Natural killer cell treated with Interleukin-12 subunit alpha and Interleukin-12 subunit beta and Interleukin-15 and Interleukin-18, amount 100 ng/mL, for 72 hours (primary cell): ENCODE results near the gene PCDHA10. TPM values are rescaled to one million over a fixed set of nuclear protein-coding genes. Genes with fewer than 3 reads are reported as not detected.
"Not testable (repeated sequence)": the region's sequence is repeated elsewhere in the genome, so short reads cannot be mapped to it uniquely, and the experiment has no call there.

Source experiments
- ATAC-seq, 2 donors: fragments of 150-1000 bp; cut with Tn5 transposase in 1 of 2; sonication (Bioruptor Pico), chemical (Tn5 transposase) in 1 of 2; 2 replicates each; pipeline ENCODE4 v1.10.0; 2021
- DNase-seq: peaks from one replicate; pipeline ENCODE4 v3.0.0; 2022; ENCODE audit warnings: low spot score
- H3K27ac Mint-ChIP-seq, 2 donors: 1 replicate in 1 of 2; 2 replicates in 1 of 2; pipeline ENCODE4 v1.8.0; 2022; ENCODE audit warnings: mixed read lengths in 2 of 2, mild to moderate bottlenecking in 1 of 2, moderate library complexity in 1 of 2
- H3K27me3 Mint-ChIP-seq, 2 donors: 1 replicate in 1 of 2; 2 replicates in 1 of 2; pipeline ENCODE4 v1.8.0; 2022; ENCODE audit warnings: mixed read lengths in 2 of 2
- H3K36me3 Mint-ChIP-seq: one replicate; pipeline ENCODE4 v1.8.0; 2022; ENCODE audit warnings: mixed read lengths
- H3K4me1 Mint-ChIP-seq, 2 donors: 1 replicate in 1 of 2; 2 replicates in 1 of 2; pipeline ENCODE4 v1.8.0; 2022; ENCODE audit warnings: low read depth in 2 of 2, mixed read lengths in 2 of 2, mild to moderate bottlenecking in 1 of 2
- H3K4me3 Mint-ChIP-seq: one replicate; pipeline ENCODE4 v1.8.0; 2022; ENCODE audit warnings: mixed read lengths
- H3K9me3 Mint-ChIP-seq: 2 replicates; pipeline ENCODE4 v1.8.0; 2022; ENCODE audit warnings: mixed read lengths
- total RNA-seq, 2 donors: library from RNA; stranded (reverse); gene quantifications; one replicate each; pipeline ENCODE4 v1.2.3, GENCODE V29; 2022

The PCDHA10 gene, protein sequence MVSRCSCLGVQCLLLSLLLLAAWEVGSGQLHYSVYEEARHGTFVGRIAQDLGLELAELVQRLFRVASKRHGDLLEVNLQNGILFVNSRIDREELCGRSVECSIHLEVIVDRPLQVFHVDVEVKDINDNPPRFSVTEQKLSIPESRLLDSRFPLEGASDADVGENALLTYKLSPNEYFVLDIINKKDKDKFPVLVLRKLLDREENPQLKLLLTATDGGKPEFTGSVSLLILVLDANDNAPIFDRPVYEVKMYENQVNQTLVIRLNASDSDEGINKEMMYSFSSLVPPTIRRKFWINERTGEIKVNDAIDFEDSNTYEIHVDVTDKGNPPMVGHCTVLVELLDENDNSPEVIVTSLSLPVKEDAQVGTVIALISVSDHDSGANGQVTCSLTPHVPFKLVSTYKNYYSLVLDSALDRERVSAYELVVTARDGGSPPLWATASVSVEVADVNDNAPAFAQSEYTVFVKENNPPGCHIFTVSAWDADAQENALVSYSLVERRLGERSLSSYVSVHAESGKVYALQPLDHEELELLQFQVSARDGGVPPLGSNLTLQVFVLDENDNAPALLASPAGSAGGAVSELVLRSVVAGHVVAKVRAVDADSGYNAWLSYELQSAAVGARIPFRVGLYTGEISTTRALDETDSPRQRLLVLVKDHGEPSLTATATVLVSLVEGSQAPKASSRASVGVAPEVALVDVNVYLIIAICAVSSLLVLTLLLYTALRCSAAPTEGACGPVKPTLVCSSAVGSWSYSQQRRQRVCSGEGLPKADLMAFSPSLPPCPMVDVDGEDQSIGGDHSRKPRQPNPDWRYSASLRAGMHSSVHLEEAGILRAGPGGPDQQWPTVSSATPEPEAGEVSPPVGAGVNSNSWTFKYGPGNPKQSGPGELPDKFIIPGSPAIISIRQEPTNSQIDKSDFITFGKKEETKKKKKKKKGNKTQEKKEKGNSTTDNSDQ
- total RNA-seq: not detected

DNA sequence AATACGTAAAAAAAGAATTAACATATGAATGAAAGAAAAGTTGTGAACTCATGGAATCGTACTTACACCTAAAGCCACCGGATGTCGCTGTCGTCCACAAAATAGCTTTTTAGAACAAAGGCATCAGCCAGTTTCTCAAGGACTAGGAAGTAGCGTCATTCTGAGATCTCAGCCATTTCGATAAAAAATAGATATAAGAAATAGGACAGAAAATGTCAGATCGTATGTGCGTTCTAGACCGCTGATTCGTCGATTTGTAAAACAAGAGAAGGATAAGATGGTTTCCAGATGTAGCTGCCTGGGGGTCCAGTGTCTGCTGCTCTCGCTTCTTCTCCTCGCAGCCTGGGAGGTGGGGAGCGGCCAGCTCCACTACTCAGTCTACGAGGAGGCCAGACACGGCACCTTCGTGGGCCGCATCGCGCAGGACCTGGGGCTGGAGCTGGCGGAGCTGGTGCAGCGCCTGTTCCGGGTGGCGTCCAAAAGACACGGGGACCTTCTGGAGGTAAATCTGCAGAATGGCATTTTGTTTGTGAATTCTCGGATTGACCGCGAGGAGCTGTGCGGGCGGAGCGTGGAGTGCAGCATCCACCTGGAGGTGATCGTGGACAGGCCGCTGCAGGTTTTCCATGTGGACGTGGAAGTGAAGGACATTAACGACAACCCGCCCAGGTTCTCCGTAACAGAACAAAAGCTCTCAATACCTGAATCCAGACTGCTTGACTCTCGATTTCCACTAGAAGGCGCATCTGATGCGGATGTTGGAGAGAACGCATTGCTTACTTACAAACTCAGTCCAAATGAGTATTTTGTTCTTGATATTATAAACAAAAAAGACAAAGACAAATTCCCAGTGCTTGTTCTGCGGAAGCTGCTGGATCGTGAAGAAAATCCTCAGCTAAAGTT is at the start of gene PCDHA10:
TSS of gene PCDHA10 (plus strand) at position 126 of the 903 bp plus-strand sequence. CDS start at position 278, 152 bp downstream.
- Mint-ChIP-seq H3K27me3 (no peaks in the 10 kb centered on the region), H3K4me1 (no peaks in the 10 kb centered on the region), H3K9me3 (peaks cover 2% of the 10 kb centered on the region), H3K36me3 (peaks cover 15% of the 10 kb centered on the region), H3K4me3 (no peak within 1 kb of the TSS), H3K27ac (no peak within 1 kb of the TSS)
- DNase-seq: no peak
- no peak for ATAC-seq

DNA sequence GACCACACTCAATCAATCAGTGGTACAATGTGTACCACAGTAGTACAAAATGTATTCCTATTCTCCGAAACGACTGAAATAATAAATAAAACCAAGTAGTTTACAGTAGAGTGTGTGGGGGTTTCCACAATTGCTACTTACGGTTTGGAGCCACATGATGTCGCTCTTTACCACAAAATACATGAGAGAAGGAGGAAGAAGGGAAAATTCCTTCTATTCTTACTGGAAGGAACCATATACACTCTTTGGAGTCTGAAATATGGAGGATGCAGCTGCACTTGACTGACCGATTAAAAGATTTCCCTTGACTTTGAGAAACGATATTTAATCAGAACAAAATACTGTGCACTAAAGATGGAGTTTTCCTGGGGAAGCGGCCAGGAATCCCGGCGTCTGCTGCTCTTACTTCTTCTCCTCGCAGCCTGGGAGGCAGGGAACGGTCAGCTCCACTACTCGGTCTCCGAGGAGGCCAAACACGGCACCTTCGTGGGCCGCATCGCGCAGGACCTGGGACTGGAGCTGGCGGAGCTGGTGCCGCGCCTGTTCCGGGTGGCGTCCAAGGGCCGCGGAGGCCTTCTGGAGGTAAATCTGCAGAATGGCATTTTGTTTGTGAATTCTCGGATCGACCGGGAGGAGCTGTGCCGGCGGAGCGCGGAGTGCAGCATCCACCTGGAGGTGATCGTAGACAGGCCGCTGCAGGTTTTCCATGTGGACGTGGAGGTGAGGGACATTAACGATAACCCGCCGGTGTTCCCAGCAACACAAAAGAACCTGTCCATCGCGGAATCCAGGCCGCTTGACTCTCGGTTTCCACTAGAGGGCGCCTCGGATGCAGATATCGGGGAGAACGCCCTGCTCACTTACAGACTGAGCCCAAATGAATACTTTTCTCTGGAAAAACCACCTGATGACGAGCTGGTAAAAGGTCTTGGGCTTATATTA is 48.6 kb upstream of the PCDHA10 start, which contains the start of gene PCDHA4:
TSS of gene PCDHA4 (plus strand) at position 235 of the 942 bp plus-strand sequence.
- H3K27ac Mint-ChIP-seq: no peak within 1 kb of the TSS
- H3K27me3 Mint-ChIP-seq: peaks cover 2 to 8% of the 10 kb centered on the region in 2 donors
- DNase-seq (no peak), ATAC-seq (no peak)
- peaks cover 12% of the 10 kb centered on the region for H3K9me3 Mint-ChIP-seq
- no peak within 1 kb of the TSS for H3K4me3 Mint-ChIP-seq
- H3K36me3 Mint-ChIP-seq: no peaks in the 10 kb centered on the region
- H3K4me1 Mint-ChIP-seq: no peaks in the 10 kb centered on the region

GRCh38 chr5:140808241-140808888 is 47.3 kb upstream of the PCDHA10 start:
- not testable (repeated sequence) for ATAC-seq, DNase-seq, H3K4me1 Mint-ChIP-seq, H3K4me3 Mint-ChIP-seq, H3K27ac Mint-ChIP-seq, H3K36me3 Mint-ChIP-seq, H3K27me3 Mint-ChIP-seq
- H3K9me3 Mint-ChIP-seq: peaks cover 12% of the 10 kb centered on the region

DNA sequence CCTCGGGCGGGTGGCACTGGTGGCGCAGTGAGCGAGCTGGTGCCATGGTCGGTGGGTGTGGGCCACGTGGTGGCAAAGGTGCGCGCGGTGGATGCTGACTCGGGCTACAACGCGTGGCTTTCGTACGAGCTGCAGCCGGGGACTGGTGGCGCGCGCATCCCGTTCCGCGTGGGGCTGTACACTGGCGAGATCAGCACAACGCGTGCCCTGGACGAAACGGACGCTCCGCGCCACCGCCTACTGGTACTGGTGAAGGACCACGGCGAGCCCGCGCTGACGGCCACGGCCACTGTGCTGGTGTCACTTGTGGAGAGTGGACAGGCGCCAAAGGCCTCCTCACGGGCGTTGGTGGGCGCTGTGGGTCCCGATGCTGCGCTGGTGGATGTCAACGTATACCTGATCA is 46.8 kb upstream of the PCDHA10 start:
- Mint-ChIP-seq H3K4me1 (no peaks in the 10 kb centered on the region), H3K4me3 (no peak overlapping the region), H3K9me3 (peaks cover 10% of the 10 kb centered on the region), H3K27ac (no peak overlapping the region), H3K27me3 (peaks cover 2 to 8% of the 10 kb centered on the region in 2 donors), H3K36me3 (peaks cover 6% of the 10 kb centered on the region)
- no peak for ATAC-seq
- DNase-seq: no peak

- H3K27me3 Mint-ChIP-seq: peaks cover 0 to 5% of the 10 kb centered on the region in 2 donors
- ATAC-seq (no peak), DNase-seq (no peak)
- H3K9me3 Mint-ChIP-seq: no peaks in the 10 kb centered on the region
- no peak within 1 kb of the TSS for H3K27ac Mint-ChIP-seq
- H3K4me1 Mint-ChIP-seq: no peaks in the 10 kb centered on the region
- H3K36me3 Mint-ChIP-seq: no peaks in the 10 kb centered on the region
- no peak within 1 kb of the TSS for H3K4me3 Mint-ChIP-seq
Observed at GRCh38 chr5:140821375-140822280, 34.1 kb upstream of the PCDHA10 start, which contains the start of gene PCDHA5. Gene PCDHA5, plus strand, starts transcription at chr5:140821613.

- no peak for ATAC-seq
- H3K4me1 Mint-ChIP-seq: no peaks in the 10 kb centered on the region
- DNase-seq: no peak
- H3K27me3 Mint-ChIP-seq: peaks cover 3 to 12% of the 10 kb centered on the region in 2 donors
- H3K36me3 Mint-ChIP-seq: no peaks in the 10 kb centered on the region
- H3K9me3 Mint-ChIP-seq: peaks cover 3% of the 10 kb centered on the region
- H3K4me3 Mint-ChIP-seq: no peak overlapping the region
- no peak overlapping the region for H3K27ac Mint-ChIP-seq
Observed at GRCh38 chr5:140822281-140822629, 33.4 kb upstream of the PCDHA10 start.

- ATAC-seq, H3K4me3 Mint-ChIP-seq, DNase-seq, H3K9me3 Mint-ChIP-seq, H3K4me1 Mint-ChIP-seq, H3K27ac Mint-ChIP-seq, H3K36me3 Mint-ChIP-seq: not testable (repeated sequence)
- H3K27me3 Mint-ChIP-seq: peaks cover 3 to 13% of the 10 kb centered on the region in 2 donors
Observed at GRCh38 chr5:140822969-140823368, 32.7 kb upstream of the PCDHA10 start.

- no peak overlapping the region for H3K27ac Mint-ChIP-seq
- no peak for ATAC-seq
Observed at GRCh38 chr5:140823475-140823874, 32.2 kb upstream of the PCDHA10 start.

GRCh38 chr5:140827704-140828361 is 27.9 kb upstream of the PCDHA10 start, which contains the start of gene PCDHA6:
Gene PCDHA6, plus strand, starts transcription at chr5:140827960. Its CDS starts 132 bp downstream, at chr5:140828092.
- H3K36me3 Mint-ChIP-seq: peaks cover 7% of the 10 kb centered on the region
- ATAC-seq: no peak
- peaks cover 6% of the 10 kb centered on the region for H3K9me3 Mint-ChIP-seq
- H3K27me3 Mint-ChIP-seq: peaks cover 7 to 13% of the 10 kb centered on the region in 2 donors
- no peak within 1 kb of the TSS for H3K27ac Mint-ChIP-seq
- no peak within 1 kb of the TSS for H3K4me3 Mint-ChIP-seq
- H3K4me1 Mint-ChIP-seq: no peaks in the 10 kb centered on the region
- DNase-seq: no peak

More at GRCh38 chr5:140823475-140823874, 32.2 kb upstream of the PCDHA10 start:
- peaks cover 3% of the 10 kb centered on the region for H3K9me3 Mint-ChIP-seq
- H3K4me1 Mint-ChIP-seq: no peaks in the 10 kb centered on the region
- H3K4me3 Mint-ChIP-seq: no peak overlapping the region
- no peak for DNase-seq
- H3K27me3 Mint-ChIP-seq: peaks cover 3 to 13% of the 10 kb centered on the region in 2 donors
- H3K36me3 Mint-ChIP-seq: peaks cover 3% of the 10 kb centered on the region

DNA sequence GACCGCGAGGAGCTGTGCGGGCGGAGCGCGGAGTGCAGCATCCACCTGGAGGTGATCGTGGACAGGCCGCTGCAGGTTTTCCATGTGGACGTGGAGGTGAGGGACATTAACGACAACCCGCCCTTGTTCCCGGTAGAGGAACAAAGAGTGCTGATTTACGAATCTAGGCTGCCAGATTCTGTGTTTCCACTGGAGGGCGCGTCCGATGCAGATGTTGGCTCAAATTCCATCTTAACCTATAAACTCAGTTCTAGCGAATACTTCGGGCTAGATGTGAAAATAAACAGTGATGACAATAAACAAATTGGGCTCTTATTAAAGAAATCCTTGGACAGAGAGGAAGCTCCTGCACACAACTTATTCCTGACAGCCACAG is 27.3 kb upstream of the PCDHA10 start:
- Mint-ChIP-seq H3K4me1 (no peaks in the 10 kb centered on the region), H3K36me3 (peaks cover 7% of the 10 kb centered on the region), H3K27ac (no peak overlapping the region), H3K4me3 (no peak overlapping the region), H3K27me3 (peaks cover 9 to 13% of the 10 kb centered on the region in 2 donors), H3K9me3 (peaks cover 6% of the 10 kb centered on the region)
- DNase-seq: no peak
- no peak for ATAC-seq
